Renal cortical epithelial cell (primary cell): Measurements from ENCODE around the gene SDK2. TPM values are rescaled to one million over a fixed set of nuclear protein-coding genes. Genes with fewer than 3 reads are reported as not detected.

Experiments used
- DNase-seq: peaks from one replicate; pipeline ENCODE4 v3.0.0-alpha.2; 2011; ENCODE audit warnings: low read depth
- total RNA-seq: library from RNA; depleted of rRNA; stranded (reverse); fragments of >200 nt; gene quantifications from 2 replicates; pipeline ENCODE4 v1.2.3, GENCODE V29; 2014

Gene SDK2
- total RNA-seq, 1 donor from 2014 or later = 0.10 TPM

GRCh38 chr17:73420897-73421296, 223.3 kb downstream of the SDK2 start:
- DNase-seq = peak; percentile 43

- DNase-seq = peak; percentile 56
Measured at GRCh38 chr17:73419881-73420280, 224.4 kb downstream of the SDK2 start.

GRCh38 chr17:73419051-73419450, 225.2 kb downstream of the SDK2 start:
- DNase-seq = no peak

DNA sequence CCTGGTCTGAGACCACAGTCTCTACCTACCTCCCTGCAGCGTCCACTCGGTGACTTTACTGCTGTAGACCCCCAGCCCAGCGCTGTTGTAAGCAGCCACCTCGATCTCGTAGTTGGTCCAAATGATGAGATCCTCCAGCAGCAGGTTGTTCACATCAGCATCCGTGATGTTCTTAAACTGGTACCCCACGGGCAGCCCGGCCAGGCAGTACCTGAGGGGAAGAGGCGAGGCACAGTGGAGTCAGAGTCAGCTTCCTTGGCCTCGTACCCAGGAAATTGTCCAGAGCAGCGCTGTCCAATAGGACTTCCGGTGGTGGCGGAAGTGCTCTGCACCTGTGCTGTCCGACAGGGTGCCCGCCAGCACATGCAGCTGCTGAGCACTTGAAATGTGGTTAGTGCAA, 228.5 kb downstream of the SDK2 start:
- no peak for DNase-seq

GRCh38 chr17:73414171-73414955, 229.9 kb downstream of the SDK2 start:
- DNase-seq = no peak

GRCh38 chr17:73412914-73413313, 231.3 kb downstream of the SDK2 start:
- no peak for DNase-seq

DNA sequence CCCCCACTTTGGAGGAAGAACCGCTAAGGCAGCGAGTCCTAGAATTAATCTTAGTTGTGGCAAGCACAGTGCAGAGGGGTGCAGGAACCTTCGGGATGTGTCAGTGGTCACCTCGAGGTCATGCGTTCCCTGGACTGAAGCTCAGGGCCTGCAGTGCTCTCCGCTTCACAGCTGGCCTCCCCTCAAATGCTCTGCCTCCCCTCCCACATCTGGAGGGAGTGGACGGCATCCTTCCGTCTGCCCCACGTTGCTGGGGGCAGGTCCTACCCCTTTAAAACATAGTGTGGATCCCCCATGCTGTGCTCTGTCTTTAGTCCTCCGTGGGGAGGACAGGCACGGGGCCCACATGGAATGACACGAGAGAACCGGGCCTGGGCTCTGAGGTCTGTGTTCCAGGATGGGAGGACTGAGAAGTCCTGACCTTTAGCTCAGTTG, 232.9 kb downstream of the SDK2 start:
- DNase-seq = no peak

GRCh38 chr17:73410586-73411312, 233.5 kb downstream of the SDK2 start:
- peak; percentile 15 for DNase-seq

- no peak for DNase-seq
Measured at GRCh38 chr17:73404246-73404645, 240.0 kb downstream of the SDK2 start.

DNA sequence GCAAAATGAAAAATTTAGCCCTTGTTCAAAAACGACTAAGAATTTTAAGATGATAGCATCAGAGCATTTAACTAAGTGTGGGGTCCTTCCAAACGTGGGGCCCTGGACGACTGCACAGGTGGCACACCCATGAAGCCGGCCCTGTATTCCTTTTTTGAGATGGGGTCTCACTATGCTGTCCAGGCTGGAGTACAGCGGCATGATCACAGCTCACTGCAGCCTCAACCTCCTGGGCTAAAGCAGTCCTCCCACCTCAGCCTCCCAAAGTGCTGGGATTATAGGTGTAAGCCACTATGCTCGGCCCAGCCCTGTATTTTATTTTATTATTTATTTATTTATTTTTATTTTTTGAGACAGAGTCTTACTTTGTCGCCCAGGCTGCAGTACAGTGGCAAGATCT, 241.8 kb downstream of the SDK2 start:
- no peak for DNase-seq

- DNase-seq = no peak
Measured at GRCh38 chr17:73401911-73402310, 242.3 kb downstream of the SDK2 start.

DNA sequence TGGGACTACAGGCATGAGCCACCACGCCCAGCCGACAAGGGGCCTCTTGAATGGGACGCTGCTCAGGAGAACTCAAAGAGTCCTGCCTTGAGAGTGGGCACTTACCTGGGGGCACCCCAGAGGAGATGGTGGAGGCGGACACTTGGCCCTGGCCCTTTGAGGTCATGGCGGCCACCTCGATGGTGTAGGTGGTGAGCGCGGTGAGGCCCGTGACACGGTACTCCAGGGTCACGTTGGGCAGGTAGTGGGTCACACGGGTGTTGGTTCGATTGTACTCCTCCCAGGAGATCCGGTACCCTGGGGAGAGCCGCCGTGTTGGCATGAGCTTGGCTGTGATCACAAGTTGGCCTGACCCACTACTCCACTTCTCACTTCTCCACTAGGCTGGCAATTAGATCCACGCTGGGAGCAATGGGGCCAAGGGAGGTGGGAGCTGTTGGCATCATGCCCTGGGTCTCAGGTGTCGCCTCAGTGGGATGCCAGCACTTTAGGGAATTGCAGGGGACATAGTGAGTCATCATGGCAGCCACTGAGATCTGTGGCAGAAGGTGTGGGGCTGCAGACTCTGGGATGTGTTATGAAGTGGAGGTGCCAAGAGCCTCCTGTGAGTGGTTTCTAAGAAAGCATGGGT, 243.2 kb downstream of the SDK2 start:
- no peak for DNase-seq

DNA sequence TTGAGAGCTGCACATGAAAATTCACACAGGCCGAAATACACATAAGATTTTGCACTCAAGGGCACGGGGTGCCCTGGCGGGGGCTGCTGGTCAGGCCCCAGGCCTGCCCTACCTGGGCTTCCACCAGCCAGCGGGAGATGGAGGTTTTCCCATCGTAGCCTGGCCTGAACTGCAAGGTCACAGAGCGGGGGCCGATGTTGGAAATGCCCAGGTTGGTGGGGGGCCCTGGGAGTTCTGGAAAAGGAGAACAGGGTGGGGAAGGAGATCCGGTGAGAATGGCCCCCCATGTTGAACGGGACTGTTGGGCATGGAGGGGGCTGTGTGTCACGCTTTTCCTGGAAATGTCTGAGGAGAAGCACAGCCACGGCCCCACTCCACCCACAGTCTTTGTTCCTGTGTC, 245.2 kb downstream of the SDK2 start:
- no peak for DNase-seq

DNA sequence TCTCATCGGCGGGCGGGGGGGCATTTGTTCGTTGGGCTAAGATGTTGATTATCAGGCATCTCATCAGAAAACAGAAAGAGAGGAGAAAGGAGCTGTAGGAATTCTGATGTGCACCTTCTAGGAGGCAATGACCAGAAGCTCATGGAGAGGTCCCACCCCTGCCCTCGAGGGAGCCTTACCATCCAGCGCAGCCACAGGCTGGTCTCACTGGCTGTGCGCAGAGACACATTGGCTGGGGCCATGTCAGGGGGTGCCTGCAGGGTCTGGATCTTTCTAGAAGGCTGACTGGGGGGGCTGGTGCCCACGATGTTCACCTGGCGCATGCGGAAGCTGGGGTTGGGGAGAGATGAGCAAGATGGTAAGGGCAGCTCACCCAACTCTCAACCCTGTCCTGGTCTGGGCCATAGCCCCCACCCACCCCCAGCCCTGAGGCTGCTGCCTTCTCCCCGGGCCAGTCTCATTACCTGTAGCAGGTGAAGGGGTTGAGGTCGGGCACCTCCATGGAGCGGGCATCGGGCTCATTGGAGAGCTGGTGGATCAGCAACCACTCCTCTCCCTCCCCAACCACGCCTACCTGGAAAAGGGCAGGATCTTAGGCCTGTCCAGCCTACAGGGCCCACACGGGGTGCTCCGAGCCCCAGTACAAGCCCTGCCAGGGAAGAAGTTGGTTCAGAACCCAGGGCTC, 246.2 kb downstream of the SDK2 start:
- no peak for DNase-seq

DNA sequence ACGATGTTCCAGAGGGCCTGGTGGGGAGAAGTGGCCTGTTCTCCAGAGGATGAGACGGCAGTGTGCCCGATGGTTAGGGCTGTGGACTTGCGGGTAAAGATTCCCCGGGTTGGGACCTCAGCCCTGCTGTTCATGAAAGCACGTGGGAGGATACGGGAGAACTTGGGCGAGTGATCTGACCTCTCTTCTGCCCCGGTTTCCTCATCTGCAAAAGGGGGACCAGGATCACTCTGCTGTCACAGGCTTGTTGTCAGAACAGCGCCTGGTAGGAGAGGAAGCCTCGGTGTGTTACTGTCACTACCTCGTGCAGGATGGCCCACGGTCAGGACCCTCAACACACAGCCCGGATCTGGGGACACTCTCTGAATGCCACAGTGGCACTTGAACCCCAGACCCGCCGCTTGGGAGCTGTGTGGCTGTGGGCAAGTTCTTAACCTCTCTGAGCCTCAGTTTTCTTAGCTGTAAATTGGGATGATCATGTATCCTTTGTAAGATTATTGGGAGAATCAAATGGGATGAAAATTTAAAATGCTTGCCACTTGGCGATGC, 246.9 kb downstream of the SDK2 start:
- no peak for DNase-seq

- peak; percentile 9 for DNase-seq
Measured at GRCh38 chr17:73396431-73397277, 247.6 kb downstream of the SDK2 start.

- peak; percentile 13 for DNase-seq
Measured at GRCh38 chr17:73394512-73395450, 249.5 kb downstream of the SDK2 start.

DNA sequence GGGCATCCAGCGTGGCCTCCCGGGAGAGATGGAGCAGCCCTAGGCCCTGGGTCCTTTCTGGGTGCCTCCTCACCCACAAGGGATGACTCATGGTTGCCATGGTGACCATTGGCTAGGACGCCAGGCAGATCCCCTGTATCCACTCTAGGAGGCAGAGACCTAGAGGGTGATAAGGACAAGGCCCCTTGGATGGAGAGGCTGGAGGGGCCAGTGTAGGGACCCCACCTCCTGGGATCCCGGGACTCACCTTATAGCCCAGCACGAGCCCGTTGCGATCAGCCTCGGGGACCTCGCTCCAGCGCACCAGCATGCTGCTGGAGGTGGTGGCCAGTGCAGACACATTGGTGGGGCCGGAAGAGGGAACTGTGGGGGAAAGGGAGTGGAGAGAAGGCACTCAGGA, 250.3 kb downstream of the SDK2 start:
- DNase-seq = peak; percentile 25

GRCh38 chr17:73393381-73393780, 250.9 kb downstream of the SDK2 start:
- no peak for DNase-seq
